Activated naive CD4-positive, alpha-beta T cell treated with anti-CD3 and anti-CD28 coated beads, Interleukin-2, amount 50 U/mL, for 24 hours (primary cell): ENCODE data around the gene AHNAK2.
"Not testable (repeated sequence)": the region's sequence is repeated elsewhere in the genome, so short reads cannot be mapped to it uniquely, and the experiment has no call there.

Experiments used
- H3K27ac Mint-ChIP-seq: one replicate; pipeline ENCODE4 v1.8.0; 2021; ENCODE audit warnings: mild to moderate bottlenecking, mixed read lengths
- H3K27me3 Mint-ChIP-seq: one replicate; pipeline ENCODE4 v1.8.0; 2021; ENCODE audit warnings: mixed read lengths
- H3K36me3 Mint-ChIP-seq: one replicate; pipeline ENCODE4 v1.8.0; 2021; ENCODE audit warnings: mixed read lengths
- H3K4me1 Mint-ChIP-seq: one replicate; pipeline ENCODE4 v1.8.0; 2021; ENCODE audit warnings: mixed read lengths
- H3K4me3 Mint-ChIP-seq: one replicate; pipeline ENCODE4 v1.8.0; 2021; ENCODE audit warnings: mild to moderate bottlenecking, mixed read lengths
- H3K9me3 Mint-ChIP-seq: one replicate; pipeline ENCODE4 v1.8.0; 2021; ENCODE audit warnings: mixed read lengths

AHNAK2 gene

DNA sequence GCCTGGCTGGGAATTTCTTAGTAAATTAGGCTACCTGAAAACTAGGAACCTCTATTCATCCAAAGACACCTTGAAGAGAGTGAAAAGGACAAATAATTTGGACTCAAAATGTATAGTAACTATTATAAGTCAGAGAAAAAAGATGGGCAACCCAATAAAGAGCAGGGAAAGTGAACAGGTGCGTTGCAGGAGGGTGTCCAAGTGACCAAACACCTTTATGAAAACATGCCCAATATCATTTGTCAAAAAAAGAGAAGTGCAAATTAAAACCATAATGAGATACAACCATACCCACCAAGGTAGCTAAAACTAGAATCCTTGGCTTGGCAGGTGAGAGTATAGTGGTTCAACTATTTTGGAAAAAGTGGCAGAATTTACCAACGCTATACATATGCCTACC lies 78.4 kb downstream of the AHNAK2 start:
- no peak overlapping the region for H3K4me3 Mint-ChIP-seq
- peaks cover 3% of the 10 kb centered on the region for H3K27me3 Mint-ChIP-seq
- H3K27ac Mint-ChIP-seq: no peak overlapping the region
- H3K4me1 Mint-ChIP-seq: peaks cover 4% of the 10 kb centered on the region
- H3K9me3 Mint-ChIP-seq: no peaks in the 10 kb centered on the region
- H3K36me3 Mint-ChIP-seq: no peaks in the 10 kb centered on the region

DNA sequence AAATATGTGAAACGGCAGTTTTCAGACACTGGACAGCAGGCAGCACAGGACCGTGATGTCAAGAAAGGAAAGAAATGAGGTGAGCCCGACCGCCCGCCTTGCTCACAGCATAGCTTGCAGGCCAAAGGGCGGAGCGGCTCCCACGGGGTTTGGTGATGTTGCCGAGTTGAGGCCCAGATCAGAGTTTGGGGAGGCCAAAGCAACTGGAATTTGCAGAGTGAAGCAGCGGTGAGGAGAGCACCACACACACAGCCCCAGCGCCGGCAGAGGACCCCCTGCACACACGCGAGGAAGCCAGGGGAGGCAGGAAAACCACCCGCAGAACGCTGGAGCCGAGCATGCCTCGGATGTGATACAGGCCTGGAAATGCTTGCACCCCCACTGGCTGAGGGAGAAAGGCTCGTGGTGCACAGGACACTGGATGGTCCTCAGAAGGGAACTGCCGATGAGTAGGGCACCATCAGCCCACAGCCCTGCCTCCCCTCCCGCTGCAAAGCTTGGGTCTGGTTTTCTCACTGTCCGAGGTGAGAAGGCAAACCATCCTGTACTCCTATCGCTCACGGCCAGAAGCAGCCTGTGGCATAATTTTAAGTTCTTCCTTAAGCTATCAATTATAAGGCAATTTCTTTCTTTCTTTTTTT lies 79.2 kb downstream of the AHNAK2 start:
- H3K9me3 Mint-ChIP-seq: no peaks in the 10 kb centered on the region
- H3K27me3 Mint-ChIP-seq: peaks cover 3% of the 10 kb centered on the region

DNA sequence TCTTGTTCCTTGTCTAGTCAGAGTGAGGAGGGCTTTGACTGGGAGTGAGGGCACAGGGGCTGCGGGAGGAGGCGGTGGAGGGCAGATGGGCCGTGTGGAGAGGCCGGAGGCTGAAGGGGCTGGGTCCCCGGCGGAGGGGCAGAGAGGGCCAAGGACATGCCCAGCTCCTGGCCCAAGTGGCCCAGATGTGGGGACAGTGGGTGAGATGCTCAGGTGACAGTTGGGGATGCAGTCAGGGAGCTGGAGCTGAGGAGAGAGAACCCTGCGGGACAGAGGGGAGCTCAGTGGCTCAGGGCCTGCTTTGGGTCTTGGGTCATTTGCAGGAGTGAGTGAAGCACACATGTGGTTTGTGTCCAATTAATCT lies 80.0 kb downstream of the AHNAK2 start:
- Mint-ChIP-seq H3K27ac (no peak overlapping the region), H3K4me3 (no peak overlapping the region), H3K36me3 (no peaks in the 10 kb centered on the region), H3K27me3 (peaks cover under 1% of the 10 kb centered on the region), H3K4me1 (peaks cover 4% of the 10 kb centered on the region), H3K9me3 (no peaks in the 10 kb centered on the region)

More for the DNA sequence above, 79.2 kb downstream of the AHNAK2 start:
- Mint-ChIP-seq H3K4me1 (peaks cover 4% of the 10 kb centered on the region), H3K4me3 (no peak overlapping the region), H3K27ac (no peak overlapping the region), H3K36me3 (no peaks in the 10 kb centered on the region)

DNA sequence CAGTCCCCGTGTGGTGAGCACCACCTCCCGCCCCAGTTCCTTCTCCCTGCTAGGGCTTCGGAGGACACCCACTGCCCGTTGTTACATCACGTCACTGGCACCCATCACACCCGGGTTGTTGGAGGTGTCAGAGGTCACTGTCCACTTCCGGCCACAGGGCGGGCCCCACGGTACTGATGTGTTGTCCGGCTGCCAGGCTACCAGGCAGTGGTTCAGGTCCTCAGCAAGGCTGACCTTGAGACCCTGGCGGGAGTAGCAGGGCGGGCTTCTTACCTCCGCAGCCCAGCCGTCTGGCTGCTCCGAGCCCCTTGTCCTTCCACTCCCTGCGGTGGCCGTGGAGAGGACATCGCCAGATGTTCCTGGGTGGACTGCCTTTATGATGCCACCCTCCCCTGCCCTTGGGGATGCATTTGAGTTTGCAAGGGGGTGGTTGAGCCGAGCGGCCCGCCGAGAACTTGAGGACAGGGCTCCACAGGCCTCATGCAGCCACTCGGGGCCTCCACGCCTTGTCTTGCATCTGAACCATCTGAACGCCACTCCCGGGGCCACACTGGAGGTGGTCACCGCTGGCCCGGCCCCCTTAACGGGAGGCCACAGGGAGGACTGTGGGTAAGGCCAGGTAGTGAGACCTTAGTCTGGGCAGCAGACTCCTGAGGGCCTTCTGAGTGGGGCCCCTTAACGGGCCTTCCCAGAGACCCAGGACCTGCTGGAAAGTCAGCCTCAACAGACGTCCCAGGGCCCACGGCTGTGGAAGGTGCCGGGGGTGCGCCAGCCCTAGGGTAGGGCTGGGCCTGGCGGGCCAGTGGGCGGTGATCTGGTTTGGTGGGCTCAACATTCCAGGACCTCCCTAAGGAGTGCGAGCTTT lies 80.6 kb downstream of the AHNAK2 start:
- Mint-ChIP-seq H3K36me3 (no peaks in the 10 kb centered on the region), H3K4me1 (peaks cover 4% of the 10 kb centered on the region), H3K27ac (no peak overlapping the region), H3K27me3 (no peaks in the 10 kb centered on the region), H3K9me3 (no peaks in the 10 kb centered on the region), H3K4me3 (no peak overlapping the region)

DNA sequence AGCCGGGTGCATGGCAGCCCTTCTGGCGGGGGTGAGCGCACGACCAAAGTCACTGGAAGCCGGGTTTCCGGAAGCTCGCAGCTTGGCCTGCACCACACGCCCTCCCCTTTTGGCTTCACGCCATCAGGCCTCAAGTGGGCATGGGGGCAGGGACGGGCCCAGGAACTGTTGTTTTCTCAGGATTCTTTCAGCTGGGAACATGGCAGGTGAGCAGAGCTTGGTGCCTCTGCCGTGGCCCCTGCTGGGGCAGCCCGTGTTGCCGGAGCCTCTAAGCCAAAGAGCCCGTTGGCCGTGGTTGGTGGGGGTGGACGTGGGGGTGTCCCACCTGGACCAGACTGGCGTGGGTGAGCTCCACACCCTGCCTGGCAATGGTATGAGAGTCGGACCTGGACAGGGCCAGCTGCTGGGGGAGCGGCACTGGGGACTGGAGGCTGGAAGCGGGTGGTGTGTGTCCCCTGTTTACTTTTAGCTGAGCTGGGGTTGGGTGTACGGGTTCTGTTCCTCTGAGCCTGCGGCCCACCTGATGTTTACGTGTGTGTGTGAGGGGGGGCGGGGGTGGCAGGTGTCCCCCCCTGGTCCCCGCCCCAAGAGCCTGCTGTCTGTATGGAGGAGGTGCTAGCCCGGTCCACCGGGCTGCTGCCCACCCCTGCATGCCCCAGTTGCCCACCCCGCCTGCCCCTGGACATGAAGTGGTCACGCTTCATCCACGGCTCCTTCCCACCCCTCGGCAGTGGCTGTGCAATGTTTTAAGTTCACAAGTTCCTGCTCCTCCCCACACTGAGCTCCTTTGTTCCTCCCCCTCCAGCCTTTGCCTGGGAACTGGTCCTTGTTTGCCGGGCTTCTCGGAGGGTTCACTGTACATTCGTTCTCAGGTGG lies 82.2 kb downstream of the AHNAK2 start:
- Mint-ChIP-seq H3K9me3 (no peaks in the 10 kb centered on the region), H3K4me3 (no peak overlapping the region), H3K27ac (no peak overlapping the region)

DNA sequence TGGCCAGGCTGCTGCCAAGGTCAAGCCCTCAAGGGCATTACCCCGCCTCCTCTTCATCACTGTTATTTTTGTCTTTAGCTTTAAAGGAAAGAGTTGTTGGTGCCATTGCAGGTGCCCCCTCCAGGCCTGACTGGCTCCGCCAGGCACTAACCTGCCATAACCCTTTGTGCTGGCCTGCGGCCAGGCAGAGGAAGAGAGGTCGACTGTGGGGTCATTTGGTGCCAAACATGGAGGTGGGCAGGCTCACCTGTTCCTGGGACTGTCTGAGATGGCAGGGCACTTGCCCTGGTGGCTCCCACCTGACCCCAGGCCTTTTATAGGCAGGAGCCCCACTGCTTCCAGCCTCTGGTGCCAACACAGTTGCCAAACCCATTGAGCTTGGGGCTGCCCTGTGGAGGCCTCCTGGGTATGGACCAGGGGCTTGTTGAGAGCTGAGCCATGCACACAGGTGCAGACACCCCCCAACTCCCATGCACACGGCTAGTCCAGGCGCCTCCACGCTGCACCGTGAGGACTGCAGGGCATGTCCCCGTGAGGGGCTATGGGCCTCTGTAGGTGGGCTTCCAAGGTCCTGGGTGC lies 82.9 kb downstream of the AHNAK2 start:
- Mint-ChIP-seq H3K36me3 (no peaks in the 10 kb centered on the region), H3K27ac (no peak overlapping the region), H3K4me3 (no peak overlapping the region), H3K27me3 (no peaks in the 10 kb centered on the region), H3K9me3 (no peaks in the 10 kb centered on the region), H3K4me1 (peaks cover 4% of the 10 kb centered on the region)

More for the DNA sequence above, 82.2 kb downstream of the AHNAK2 start:
- H3K36me3 Mint-ChIP-seq: no peaks in the 10 kb centered on the region
- H3K27me3 Mint-ChIP-seq: no peaks in the 10 kb centered on the region
- peaks cover 4% of the 10 kb centered on the region for H3K4me1 Mint-ChIP-seq

DNA sequence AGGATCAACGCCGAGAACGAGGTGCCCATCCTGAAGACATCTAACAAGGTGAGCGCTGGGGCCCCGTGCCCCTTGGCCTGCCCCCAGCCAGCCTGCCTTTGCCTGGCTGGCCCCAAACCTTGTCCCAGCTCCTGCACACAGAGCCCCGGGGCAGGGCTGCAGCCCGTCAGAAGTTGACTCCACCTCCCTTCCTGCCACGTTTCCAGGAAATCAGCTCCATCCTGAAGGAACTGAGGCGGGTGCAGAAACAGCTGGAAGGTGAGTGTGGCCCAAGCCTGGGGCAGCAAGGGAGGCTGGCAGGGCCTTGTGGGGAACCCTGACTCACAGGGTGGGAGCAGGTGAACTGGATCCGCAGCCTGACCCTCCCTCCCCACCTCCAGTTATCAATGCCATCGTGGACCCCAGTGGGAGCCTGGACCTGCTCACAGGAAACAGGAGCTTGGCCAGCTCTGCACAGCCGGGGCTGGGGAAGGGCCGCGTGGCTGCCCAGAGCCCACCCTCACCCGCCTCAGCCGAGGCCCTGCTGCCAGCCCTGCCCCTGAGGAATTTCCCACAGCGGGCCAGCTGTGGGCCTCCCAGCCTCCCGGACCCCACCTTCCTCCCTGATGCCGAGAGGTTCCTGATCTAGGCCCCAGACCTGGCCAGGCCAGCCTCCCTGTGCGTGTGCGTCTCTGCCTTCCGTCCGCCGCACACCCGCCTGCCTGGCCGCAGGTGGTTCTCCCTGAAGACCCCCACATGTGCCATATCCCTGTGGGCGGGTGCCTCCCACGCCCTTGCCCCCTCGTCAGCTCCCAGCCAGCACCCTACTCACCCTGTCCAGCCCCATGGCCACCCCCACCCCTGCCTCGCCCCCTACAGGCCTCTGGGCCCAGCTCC lies 83.6 kb downstream of the AHNAK2 start:
- peaks cover 4% of the 10 kb centered on the region for H3K4me1 Mint-ChIP-seq
- H3K4me3 Mint-ChIP-seq: no peak overlapping the region
- H3K9me3 Mint-ChIP-seq: no peaks in the 10 kb centered on the region
- H3K27ac Mint-ChIP-seq: no peak overlapping the region
- H3K36me3 Mint-ChIP-seq: no peaks in the 10 kb centered on the region
- no peaks in the 10 kb centered on the region for H3K27me3 Mint-ChIP-seq

DNA sequence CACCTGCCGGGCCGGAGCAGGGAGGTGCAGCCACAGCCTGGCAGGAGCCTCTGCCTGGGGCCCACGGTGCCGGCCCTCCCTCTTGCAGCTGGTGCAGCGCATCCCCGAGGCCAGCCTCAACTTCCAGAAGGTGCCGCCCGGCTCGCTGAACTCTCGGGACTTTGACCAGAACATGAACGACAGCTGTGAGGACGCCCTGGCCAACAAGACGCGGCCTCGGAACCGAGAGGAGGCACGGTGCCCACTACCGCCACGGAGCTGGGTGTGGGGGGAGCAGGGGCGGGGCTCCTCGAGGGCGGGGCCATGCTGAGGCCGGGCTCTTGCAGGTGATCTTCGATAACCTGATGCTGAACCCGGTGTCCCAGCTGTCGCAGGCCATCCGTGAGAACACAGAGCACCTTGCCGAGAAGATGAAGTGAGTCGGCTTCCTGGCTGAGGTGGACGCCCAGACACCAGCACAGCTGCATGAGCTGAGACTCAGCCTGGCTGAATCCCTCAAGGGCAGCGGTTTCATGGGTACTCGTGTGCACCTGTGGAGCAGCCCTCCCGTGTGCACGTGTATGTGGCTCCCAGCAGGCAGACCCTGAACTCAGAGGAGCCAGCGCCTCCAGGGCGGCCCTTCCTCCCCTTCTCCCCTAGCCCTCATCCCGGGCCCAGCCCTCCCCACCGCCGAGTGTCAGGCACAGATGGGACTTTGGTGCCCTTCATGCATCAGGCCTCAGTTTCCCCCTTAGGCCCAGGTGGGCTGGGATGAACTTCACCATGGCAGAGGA lies 84.6 kb downstream of the AHNAK2 start:
- no peaks in the 10 kb centered on the region for H3K27me3 Mint-ChIP-seq
- no peaks in the 10 kb centered on the region for H3K9me3 Mint-ChIP-seq
- H3K4me3 Mint-ChIP-seq: no peak overlapping the region
- H3K4me1 Mint-ChIP-seq: peaks cover 4% of the 10 kb centered on the region
- H3K36me3 Mint-ChIP-seq: no peaks in the 10 kb centered on the region
- H3K27ac Mint-ChIP-seq: no peak overlapping the region

DNA sequence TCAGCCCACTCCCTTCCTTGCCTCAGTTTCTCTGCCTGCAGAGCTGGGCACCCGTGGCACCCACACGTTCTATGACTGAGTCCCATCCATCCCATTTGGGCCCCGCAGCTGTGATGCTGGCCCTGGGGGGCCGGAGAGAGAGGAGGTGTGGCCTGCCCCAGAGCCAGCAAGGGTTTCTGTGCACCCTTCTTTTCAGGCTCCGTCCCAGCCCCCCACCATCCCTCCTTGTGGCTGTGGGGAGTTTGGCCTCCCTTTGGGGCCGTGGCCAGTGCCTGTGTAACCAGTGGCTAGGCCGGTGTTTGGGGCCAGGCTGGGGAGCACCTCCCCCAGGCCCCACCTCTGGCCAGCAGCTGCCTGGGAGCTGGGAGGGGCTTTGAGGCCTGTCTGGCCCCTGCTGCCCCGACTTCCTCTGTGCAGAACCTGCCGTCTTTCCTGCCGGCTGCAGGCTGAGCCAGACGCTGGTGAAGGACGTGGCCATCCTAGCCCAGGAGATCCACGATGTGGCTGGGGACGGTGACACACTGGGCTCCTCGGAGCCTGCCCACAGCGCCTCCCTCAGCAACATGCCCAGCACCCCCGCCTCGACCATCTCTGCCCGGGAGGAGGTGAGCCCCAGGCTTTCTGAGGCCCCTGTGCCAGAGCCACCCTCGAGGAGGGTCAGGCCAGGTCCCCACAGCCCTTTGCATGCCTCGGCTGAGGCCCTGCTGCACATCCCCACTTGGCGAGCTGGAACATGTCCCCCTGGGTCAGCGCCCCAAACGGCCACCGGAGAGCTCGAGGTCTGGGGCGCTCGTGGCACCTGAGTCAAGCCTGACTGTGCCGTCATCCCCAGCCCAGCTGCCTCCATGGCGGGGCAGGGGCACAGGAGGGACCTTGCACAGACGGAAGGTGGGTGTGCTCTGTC lies 85.4 kb downstream of the AHNAK2 start:
- Mint-ChIP-seq H3K27me3 (no peaks in the 10 kb centered on the region), H3K27ac (no peak overlapping the region), H3K9me3 (no peaks in the 10 kb centered on the region), H3K36me3 (no peaks in the 10 kb centered on the region), H3K4me3 (no peak overlapping the region), H3K4me1 (peaks cover 4% of the 10 kb centered on the region)

DNA sequence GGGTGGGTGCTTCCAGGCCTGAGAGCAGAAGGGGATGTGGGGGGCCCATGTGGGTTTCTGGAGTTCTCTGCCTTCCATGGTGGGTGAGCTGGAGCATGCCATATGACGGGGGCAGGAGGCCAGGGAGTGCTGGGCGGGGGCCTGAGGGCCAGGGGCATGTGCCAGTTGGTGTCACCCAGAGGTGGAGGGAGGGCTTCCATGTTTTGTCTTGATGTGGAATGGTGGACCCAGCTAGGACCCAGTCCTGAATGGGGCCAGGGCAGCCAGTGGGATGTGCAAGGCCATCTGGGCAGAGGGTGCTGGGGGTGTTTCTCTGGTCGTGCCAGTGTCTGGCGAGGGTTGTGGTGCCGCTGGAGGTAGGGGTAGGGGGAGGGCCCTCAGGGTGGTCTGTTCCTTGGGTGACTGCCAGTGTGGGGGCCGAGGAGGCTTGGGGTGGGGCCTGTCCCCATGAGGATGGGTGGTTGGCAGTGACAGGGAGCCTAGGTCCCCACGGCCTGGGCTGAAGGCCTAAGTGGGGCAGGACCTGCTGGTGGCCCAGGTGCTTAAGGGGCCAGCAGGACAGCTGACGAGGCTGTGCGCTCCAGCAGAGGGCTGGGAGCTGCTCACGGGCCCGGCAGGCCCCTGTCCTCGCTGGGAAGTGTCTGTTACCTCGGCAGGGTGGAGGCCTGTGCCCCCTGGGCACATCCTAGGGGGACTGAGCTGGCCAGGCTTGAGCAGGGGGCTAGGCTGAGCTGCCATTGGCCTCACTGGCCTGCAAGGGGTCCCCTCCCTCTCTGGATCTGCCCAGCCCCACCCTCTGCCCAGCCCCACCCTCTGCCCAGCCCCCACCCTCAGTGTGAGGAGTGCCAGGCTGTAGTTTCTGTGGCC lies 86.3 kb downstream of the AHNAK2 start:
- Mint-ChIP-seq H3K4me1 (peaks cover 4% of the 10 kb centered on the region), H3K9me3 (no peaks in the 10 kb centered on the region), H3K27ac (no peak overlapping the region), H3K4me3 (no peak overlapping the region), H3K27me3 (no peaks in the 10 kb centered on the region), H3K36me3 (no peaks in the 10 kb centered on the region)

DNA sequence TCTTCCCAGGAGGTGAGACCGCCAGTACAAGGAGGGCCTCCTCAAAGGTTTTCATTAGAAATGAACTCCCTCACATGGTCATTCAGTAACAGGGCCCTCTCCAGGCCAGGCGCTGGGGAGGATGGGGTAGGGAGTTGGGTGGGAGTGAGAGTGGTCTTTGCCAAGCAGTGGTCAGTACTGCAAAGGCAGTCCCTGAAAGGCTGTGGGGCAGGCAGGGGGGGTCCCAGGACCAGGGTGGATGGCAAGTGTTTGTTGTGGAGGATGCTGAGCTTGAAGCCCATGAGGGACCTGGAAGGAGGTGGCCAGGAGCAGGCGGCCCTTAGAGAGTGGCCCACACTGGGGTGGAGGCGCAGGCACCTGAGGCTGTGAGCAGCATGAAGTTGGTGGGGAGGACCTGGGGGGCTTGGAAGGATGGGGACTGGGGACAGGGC lies 87.0 kb downstream of the AHNAK2 start:
- Mint-ChIP-seq H3K9me3 (no peaks in the 10 kb centered on the region), H3K27ac (no peak overlapping the region), H3K4me3 (no peak overlapping the region), H3K27me3 (no peaks in the 10 kb centered on the region), H3K36me3 (no peaks in the 10 kb centered on the region), H3K4me1 (no peaks in the 10 kb centered on the region)

DNA sequence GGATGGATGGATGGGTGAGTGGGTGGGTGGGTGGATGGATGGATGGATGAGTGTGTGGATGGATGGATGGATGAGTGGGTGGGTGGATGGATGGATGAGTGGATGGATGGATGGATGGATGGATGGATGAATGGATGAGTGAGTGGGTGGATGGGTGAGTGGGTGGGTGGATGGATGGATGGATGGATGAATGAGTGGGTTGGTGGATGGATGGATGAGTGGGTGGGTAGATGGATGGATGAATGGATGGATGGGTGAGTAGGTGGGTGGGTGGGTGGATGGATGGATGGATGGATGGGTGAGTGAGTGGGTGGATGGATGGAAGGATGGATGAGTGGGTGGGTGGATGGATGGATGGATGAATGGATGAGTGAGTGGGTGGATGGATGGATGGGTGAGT lies 87.9 kb downstream of the AHNAK2 start:
- H3K27me3 Mint-ChIP-seq, H3K4me1 Mint-ChIP-seq: not testable (repeated sequence)

DNA sequence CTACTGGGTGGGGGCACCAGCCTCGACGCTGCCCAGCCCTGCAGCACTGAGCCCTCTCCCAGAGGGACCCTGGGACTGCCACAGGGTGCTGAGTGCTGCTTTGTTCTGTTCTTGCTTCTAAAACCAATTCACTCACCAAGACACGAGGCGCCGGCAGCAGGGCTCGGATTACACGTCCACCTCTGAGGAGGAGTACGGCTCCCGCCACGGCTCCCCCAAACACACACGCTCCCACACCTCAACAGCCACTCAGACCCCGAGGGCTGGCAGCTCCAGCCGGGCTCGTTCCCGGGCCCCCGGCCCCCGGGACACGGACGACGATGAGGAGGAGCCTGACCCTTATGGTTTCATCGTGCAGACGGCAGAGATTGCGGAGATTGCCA lies 88.8 kb downstream of the AHNAK2 start:
- no peaks in the 10 kb centered on the region for H3K4me1 Mint-ChIP-seq
- H3K4me3 Mint-ChIP-seq: no peak overlapping the region
- H3K27ac Mint-ChIP-seq: no peak overlapping the region
- H3K27me3 Mint-ChIP-seq: no peaks in the 10 kb centered on the region
- H3K36me3 Mint-ChIP-seq: no peaks in the 10 kb centered on the region
- no peaks in the 10 kb centered on the region for H3K9me3 Mint-ChIP-seq

More for the DNA sequence above, 87.9 kb downstream of the AHNAK2 start:
- H3K27ac Mint-ChIP-seq, H3K36me3 Mint-ChIP-seq, H3K4me3 Mint-ChIP-seq, H3K9me3 Mint-ChIP-seq: not testable (repeated sequence)
